HEK293T (cell line): ENCODE results near the gene WDR41.
"Not testable (repeated sequence)": the region's sequence is repeated elsewhere in the genome, so short reads cannot be mapped to it uniquely, and the experiment has no call there.

ENCODE experiments used
- CTCF ChIA-PET: fragments of 350-600 bp; formaldehyde crosslinking; extraction: SDS; loops from one replicate; lab custom pipeline; 2021; ENCODE audit warnings: antibody characterized with exemption, inconsistent platforms; lab: Yijun Ruan, JAX
- POLR2A ChIA-PET: fragments of 350-600 bp; formaldehyde crosslinking; extraction: SDS; loops from one replicate; lab custom pipeline; 2020; ENCODE audit warnings: antibody characterized with exemption, inconsistent platforms; lab: Yijun Ruan, JAX
- DNase-seq: peaks from one replicate; pipeline ENCODE4 v3.0.0; 2012; ENCODE audit warnings: mixed read lengths; ENCODE audit errors: extremely low spot score
- ARNT ChIP-seq: fragments of 450-650 bp; IDR thresholded peaks from 2 replicates; pipeline ENCODE4 v1.6.1; 2017; ENCODE audit warnings: mild to moderate bottlenecking
- BHLHE40 ChIP-seq: fragments of 450-650 bp; IDR thresholded peaks from 2 replicates; pipeline ENCODE4 v1.6.1; 2016; ENCODE audit warnings: mild to moderate bottlenecking, moderate library complexity, borderline replicate concordance
- CTBP1 ChIP-seq: fragments of 450-650 bp; IDR thresholded peaks from 2 replicates; pipeline ENCODE4 v1.6.1; 2016; ENCODE audit warnings: borderline replicate concordance
- ELF4 ChIP-seq: fragments of 450-650 bp; IDR thresholded peaks from 2 replicates; pipeline ENCODE4 v1.6.1; 2017; ENCODE audit warnings: antibody characterized with exemption
- FOXA1 ChIP-seq: fragments of 450-650 bp; IDR thresholded peaks from 2 replicates; pipeline ENCODE4 v1.6.1; 2016; ENCODE audit warnings: mild to moderate bottlenecking
- FOXK2 ChIP-seq: fragments of 450-650 bp; IDR thresholded peaks from 2 replicates; pipeline ENCODE4 v1.6.1; 2016; ENCODE audit warnings: mild to moderate bottlenecking
- FOXM1 ChIP-seq: fragments of 450-650 bp; IDR thresholded peaks from 2 replicates; pipeline ENCODE4 v1.6.1; 2017; ENCODE audit warnings: mild to moderate bottlenecking, borderline replicate concordance
- HDGF ChIP-seq: fragments of 450-650 bp; IDR thresholded peaks from 2 replicates; pipeline ENCODE4 v1.6.1; 2017; ENCODE audit warnings: antibody characterized with exemption, borderline replicate concordance
- L3MBTL2 ChIP-seq: fragments of 450-650 bp; conservative IDR thresholded peaks from 2 replicates; pipeline ENCODE4 v1.6.1; 2016; ENCODE audit warnings: mild to moderate bottlenecking
- LEF1 ChIP-seq: fragments of 450-650 bp; IDR thresholded peaks from 2 replicates; pipeline ENCODE4 v1.6.1; 2017; ENCODE audit warnings: mild to moderate bottlenecking, borderline replicate concordance
- NFRKB ChIP-seq: fragments of 450-650 bp; IDR thresholded peaks from 2 replicates; pipeline ENCODE4 v1.6.1; 2016; ENCODE audit warnings: mild to moderate bottlenecking, moderate library complexity
- PKNOX1 ChIP-seq: fragments of 450-650 bp; IDR thresholded peaks from 2 replicates; pipeline ENCODE4 v1.6.1; 2016
- SP1 ChIP-seq: fragments of 450-650 bp; IDR thresholded peaks from 2 replicates; pipeline ENCODE4 v1.6.1; 2017
- SUZ12 ChIP-seq: fragments of 450-650 bp; IDR thresholded peaks from 2 replicates; pipeline ENCODE4 v1.6.1; 2016; ENCODE audit warnings: mild to moderate bottlenecking
- TARDBP ChIP-seq: fragments of 450-650 bp; IDR thresholded peaks from 2 replicates; pipeline ENCODE4 v1.6.1; 2016
- ZNF384 ChIP-seq: fragments of 450-650 bp; IDR thresholded peaks from 2 replicates; pipeline ENCODE4 v1.6.1; 2016

Gene WDR41

GRCh38 chr5:77499973-77500372, 7.9 kb upstream of the WDR41 start:
- TF ChIP-seq FOXK2 (no peak), ARNT (no peak), SUZ12 (no peak), FOXA1 (no peak), FOXM1 (no peak), CTBP1 (no peak), L3MBTL2 (no peak), LEF1 (no peak), PKNOX1 (no peak), BHLHE40 (no peak), ELF4 (no peak)
- DNase-seq, result no peak
- CTCF ChIA-PET, result interaction anchor here (1.7 kb wide), 1 partner anchor 8 kb away, joined by 11 read pairs; the partner anchor contains the start of gene WDR41
- POLR2A ChIA-PET, result interaction anchor here (0.6 to 1.1 kb wide), 2 partner anchors 8 to 491 kb away, joined by 3 to 4 read pairs; partner anchors contain the start of gene WDR41

GRCh38 chr5:77499441-77499840, 7.3 kb upstream of the WDR41 start:
- no peak for DNase-seq
- no peak for TF ChIP-seq ARNT
- TF ChIP-seq SUZ12, result no peak
- no peak for TF ChIP-seq ZNF384
- TF ChIP-seq CTBP1, result no peak
- TF ChIP-seq HDGF, result no peak
- TF ChIP-seq BHLHE40, result no peak
- no peak for TF ChIP-seq SP1
- POLR2A ChIA-PET, result no interaction called here
- CTCF ChIA-PET, result no interaction called here

- ChIA-PET CTCF (no interaction called here), POLR2A (no interaction called here)
- TF ChIP-seq ELF4 (no peak), ZNF384 (no peak), FOXA1 (no peak), ARNT (no peak), SP1 (no peak), PKNOX1 (no peak), LEF1 (no peak), BHLHE40 (no peak), NFRKB (no peak), FOXK2 (no peak), FOXM1 (no peak)
- DNase-seq, result no peak
These were observed 6.8 kb upstream of the WDR41 start for GRCh38 chr5:77498952-77499351.

- DNase-seq, result no peak
- CTCF ChIA-PET, result no interaction called here
- POLR2A ChIA-PET, result no interaction called here
- TF ChIP-seq NFRKB, result no peak
These were observed 2.8 kb upstream of the WDR41 start for GRCh38 chr5:77494935-77495334.

- ChIA-PET POLR2A (interaction anchor here (0.8 to 1.8 kb wide), 7 partner anchors 8 to 406 kb away, joined by 3 to 12 read pairs (median 3); partner anchors contain the start of gene ZBED3), CTCF (interaction anchor here (0.6 to 1.8 kb wide), 9 partner anchors 8 to 909 kb away, joined by 3 to 11 read pairs (median 3); no protein-coding TSS in a partner anchor)
- no peak for DNase-seq
- TF ChIP-seq ELF4 (no peak), TARDBP (no peak), L3MBTL2 (no peak), NFRKB (no peak), FOXA1 (no peak), ARNT (no peak), HDGF (no peak), FOXK2 (no peak), SUZ12 (no peak), LEF1 (no peak), ZNF384 (no peak), CTBP1 (no peak), BHLHE40 (no peak), FOXM1 (no peak), PKNOX1 (no peak), SP1 (no peak)
These were observed 511 bp upstream of the WDR41 start for GRCh38 chr5:77492653-77493000.

GRCh38 chr5:77490741-77491344, 1.3 kb downstream of the WDR41 start:
- POLR2A ChIA-PET, result interaction anchor here (0.9 to 1.7 kb wide), 2 partner anchors 34 to 146 kb away, joined by 3 to 5 read pairs; no protein-coding TSS in a partner anchor
- CTCF ChIA-PET, DNase-seq: not testable (repeated sequence)

GRCh38 chr5:77486344-77486962, 5.7 kb downstream of the WDR41 start:
- no peak for TF ChIP-seq LEF1
- TF ChIP-seq ELF4, result no peak
- TF ChIP-seq FOXA1, result no peak
- no peak for TF ChIP-seq ARNT
- TF ChIP-seq SP1, result no peak
- ChIA-PET CTCF (no interaction called here), POLR2A (no interaction called here)
- DNase-seq, result no peak
